PFSK-1 (cell line): ENCODE measurements around the gene ZFYVE19.

Source experiments
- FOXP2 ChIP-seq: optimal IDR thresholded peaks from 2 replicates; pipeline ENCODE3; 2011; ENCODE audit warnings: borderline replicate concordance, control low read depth, inconsistent platforms; ENCODE audit not compliant: insufficient read depth; ENCODE audit errors: extremely low read length, extremely low read depth
- POLR2AphosphoS5 ChIP-seq: IDR thresholded peaks from 2 replicates; pipeline ENCODE4 v1.6.1; 2012; ENCODE audit warnings: low read depth, mild to moderate bottlenecking, control low read depth, low read length, moderate library complexity
- REST ChIP-seq, 2 experiments: IDR thresholded peaks; 2 replicates each; pipeline versions ENCODE4 v1.6.1 to v1.8.0; 2011 to 2012; ENCODE audit warnings: low read depth in 2 of 2, low read length in 2 of 2, control low read depth in 1 of 2, inconsistent platforms in 1 of 2, mild to moderate bottlenecking in 1 of 2, moderate library complexity in 1 of 2; ENCODE audit not compliant: insufficient read depth in 1 of 2
- SIN3A ChIP-seq: IDR thresholded peaks from 2 replicates; pipeline ENCODE4 v1.6.1; 2012; ENCODE audit warnings: mild to moderate bottlenecking, low read length, moderate library complexity, borderline replicate concordance; ENCODE audit not compliant: insufficient read depth
- TAF1 ChIP-seq: IDR thresholded peaks from 2 replicates; pipeline ENCODE4 v1.6.1; 2012; ENCODE audit warnings: low read length, control low read depth, borderline replicate concordance; ENCODE audit not compliant: insufficient read depth

GRCh38 chr15:40766906-40767837 is 39.7 kb upstream of the ZFYVE19 start:
- no peak for TF ChIP-seq SIN3A
- TF ChIP-seq REST (IDR thresholded peaks at IDR 0.05; ENCODE audit: insufficient read depth in 1 of 2, low read depth in 2 of 2, low read length in 2 of 2): no peak
- TF ChIP-seq POLR2AphosphoS5: no peak
- no peak for TF ChIP-seq FOXP2
- no peak for TF ChIP-seq TAF1
